ENCODE measurements around the gene ACSF3.

The ACSF3 gene

DNA sequence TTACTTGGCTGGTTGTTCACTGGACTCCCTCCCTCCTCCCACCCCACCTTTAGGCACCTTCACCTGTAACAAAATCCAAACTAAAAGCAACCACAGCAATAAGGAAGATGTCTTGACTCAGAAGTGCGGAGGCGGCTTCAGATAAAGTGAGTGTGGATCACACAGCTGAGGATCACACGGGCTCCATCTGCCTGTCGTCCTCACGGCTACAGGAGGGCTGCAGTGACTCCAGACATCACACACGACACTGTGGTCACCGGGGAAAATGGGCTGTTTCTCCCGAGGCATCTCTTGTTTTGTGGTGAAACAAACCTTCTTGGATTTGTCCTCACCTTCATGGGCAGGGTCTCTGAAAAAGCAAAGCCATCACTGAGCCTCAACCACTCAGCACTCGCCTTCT lies 7.9 kb upstream of the ACSF3 start:
- TF ChIP-seq SNAI2 (CRISPR knock-in tag; IDR thresholded peaks at IDR 0.05) (no peak), CSDC2 (CRISPR knock-in tag; IDR thresholded peaks at IDR 0.05) (no peak), ZNF565 (CRISPR knock-in tag; conservative IDR thresholded peaks at IDR 0.05; ENCODE audit: low read depth) (no peak), BACH2 (CRISPR knock-in tag; IDR thresholded peaks at IDR 0.05; ENCODE audit: borderline replicate concordance) (no peak), CREB5 (CRISPR knock-in tag; IDR thresholded peaks at IDR 0.05; ENCODE audit: low read depth) (no peak), RARB (CRISPR knock-in tag; IDR thresholded peaks at IDR 0.05) (no peak), ZNF8 (CRISPR knock-in tag; IDR thresholded peaks at IDR 0.05) (no peak), TSHZ2 (CRISPR knock-in tag; IDR thresholded peaks at IDR 0.05) (no peak), PPARA (CRISPR knock-in tag; IDR thresholded peaks at IDR 0.05; ENCODE audit: borderline replicate concordance) (no peak), ZFP3 (CRISPR knock-in tag; IDR thresholded peaks at IDR 0.05) (no peak)
- TF ChIP-seq, protein P1, sequence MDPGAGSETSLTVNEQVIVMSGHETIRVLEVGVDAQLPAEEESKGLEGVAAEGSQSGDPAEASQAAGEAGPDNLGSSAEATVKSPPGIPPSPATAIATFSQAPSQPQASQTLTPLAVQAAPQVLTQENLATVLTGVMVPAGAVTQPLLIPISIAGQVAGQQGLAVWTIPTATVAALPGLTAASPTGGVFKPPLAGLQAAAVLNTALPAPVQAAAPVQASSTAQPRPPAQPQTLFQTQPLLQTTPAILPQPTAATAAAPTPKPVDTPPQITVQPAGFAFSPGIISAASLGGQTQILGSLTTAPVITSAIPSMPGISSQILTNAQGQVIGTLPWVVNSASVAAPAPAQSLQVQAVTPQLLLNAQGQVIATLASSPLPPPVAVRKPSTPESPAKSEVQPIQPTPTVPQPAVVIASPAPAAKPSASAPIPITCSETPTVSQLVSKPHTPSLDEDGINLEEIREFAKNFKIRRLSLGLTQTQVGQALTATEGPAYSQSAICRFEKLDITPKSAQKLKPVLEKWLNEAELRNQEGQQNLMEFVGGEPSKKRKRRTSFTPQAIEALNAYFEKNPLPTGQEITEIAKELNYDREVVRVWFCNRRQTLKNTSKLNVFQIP (CRISPR knock-in tag; IDR thresholded peaks at IDR 0.05; ENCODE audit: borderline replicate concordance, low read depth), result no peak
- no peak for ATAC-seq

DNA sequence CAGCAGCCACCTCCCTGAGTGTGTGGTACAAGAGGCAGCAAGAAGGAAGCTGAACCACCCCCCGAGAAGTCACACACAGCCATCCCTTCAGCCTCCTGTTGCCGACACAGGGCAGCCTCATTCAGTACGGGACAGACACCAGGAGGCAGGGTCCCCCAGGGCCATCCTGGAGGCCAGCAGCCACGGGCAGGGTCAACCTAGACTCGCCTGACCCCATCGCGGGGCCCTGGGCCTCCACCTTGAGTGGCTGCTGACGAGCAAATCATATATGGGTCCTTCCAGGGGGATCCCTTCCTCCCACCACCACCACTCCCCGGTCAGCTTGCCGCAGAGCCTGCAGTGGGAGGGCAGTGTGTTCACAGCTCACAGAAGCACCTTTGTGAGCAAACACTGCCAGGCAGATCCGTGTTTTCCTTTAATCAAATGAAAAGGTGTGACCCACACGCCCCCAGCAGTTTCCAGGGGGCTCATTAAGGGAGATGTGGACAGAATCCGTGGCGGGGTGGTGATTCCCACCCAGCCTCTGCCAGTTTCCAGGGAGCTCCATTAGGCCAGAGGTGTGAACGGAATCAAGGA lies 5.6 kb upstream of the ACSF3 start:
- TF ChIP-seq PATZ1 (CRISPR knock-in tag; IDR thresholded peaks at IDR 0.05; ENCODE audit: borderline replicate concordance), result no peak
- TF ChIP-seq ISL1 (CRISPR knock-in tag; IDR thresholded peaks at IDR 0.05), result no peak
- no peak for TF ChIP-seq SNAI2 (CRISPR knock-in tag; IDR thresholded peaks at IDR 0.05)
- TF ChIP-seq BACH2 (CRISPR knock-in tag; IDR thresholded peaks at IDR 0.05; ENCODE audit: borderline replicate concordance), result no peak
- TF ChIP-seq PPARA (CRISPR knock-in tag; IDR thresholded peaks at IDR 0.05; ENCODE audit: borderline replicate concordance), result no peak
- no peak for TF ChIP-seq TCF4 (CRISPR knock-in tag; IDR thresholded peaks at IDR 0.05; ENCODE audit: borderline replicate concordance)
- TF ChIP-seq TOX (CRISPR knock-in tag; IDR thresholded peaks at IDR 0.05; ENCODE audit: borderline replicate concordance), result no peak
- TF ChIP-seq TSHZ2 (CRISPR knock-in tag; IDR thresholded peaks at IDR 0.05), result no peak
- no peak for TF ChIP-seq GLIS3 (CRISPR knock-in tag; IDR thresholded peaks at IDR 0.05)
- TF ChIP-seq, protein P2, sequence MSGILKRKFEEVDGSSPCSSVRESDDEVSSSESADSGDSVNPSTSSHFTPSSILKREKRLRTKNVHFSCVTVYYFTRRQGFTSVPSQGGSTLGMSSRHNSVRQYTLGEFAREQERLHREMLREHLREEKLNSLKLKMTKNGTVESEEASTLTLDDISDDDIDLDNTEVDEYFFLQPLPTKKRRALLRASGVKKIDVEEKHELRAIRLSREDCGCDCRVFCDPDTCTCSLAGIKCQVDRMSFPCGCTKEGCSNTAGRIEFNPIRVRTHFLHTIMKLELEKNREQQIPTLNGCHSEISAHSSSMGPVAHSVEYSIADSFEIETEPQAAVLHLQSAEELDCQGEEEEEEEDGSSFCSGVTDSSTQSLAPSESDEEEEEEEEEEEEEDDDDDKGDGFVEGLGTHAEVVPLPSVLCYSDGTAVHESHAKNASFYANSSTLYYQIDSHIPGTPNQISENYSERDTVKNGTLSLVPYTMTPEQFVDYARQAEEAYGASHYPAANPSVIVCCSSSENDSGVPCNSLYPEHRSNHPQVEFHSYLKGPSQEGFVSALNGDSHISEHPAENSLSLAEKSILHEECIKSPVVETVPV (CRISPR knock-in tag; IDR thresholded peaks at IDR 0.05), result no peak
- TF ChIP-seq ZC3H10 (CRISPR knock-in tag; IDR thresholded peaks at IDR 0.05), result no peak
- TF ChIP-seq ZNF70 (CRISPR knock-in tag; IDR thresholded peaks at IDR 0.05), result no peak
- TF ChIP-seq ESRRG (CRISPR knock-in tag; IDR thresholded peaks at IDR 0.05), result no peak
- TF ChIP-seq RARB (CRISPR knock-in tag; IDR thresholded peaks at IDR 0.05), result no peak
- TF ChIP-seq ARNTL (CRISPR knock-in tag; IDR thresholded peaks at IDR 0.05; ENCODE audit: borderline replicate concordance, low read depth), result no peak
- TF ChIP-seq CSDC2 (CRISPR knock-in tag; IDR thresholded peaks at IDR 0.05), result no peak
- TF ChIP-seq CREB5 (CRISPR knock-in tag; IDR thresholded peaks at IDR 0.05; ENCODE audit: low read depth), result no peak
- no peak for TF ChIP-seq OSR1 (CRISPR knock-in tag; IDR thresholded peaks at IDR 0.05)
- no peak for TF ChIP-seq ZNF8 (CRISPR knock-in tag; IDR thresholded peaks at IDR 0.05)
- no peak for TF ChIP-seq ZFP3 (CRISPR knock-in tag; IDR thresholded peaks at IDR 0.05)
- ATAC-seq, result no peak

All from SK-N-SH treated with all-trans-retinoic acid at 6 μM for 48 hours (cell line).